HEK293 (cell line): Measurements from ENCODE around the gene FGF19.

Experiments used
- BCL11A ChIP-seq: fragments of 450-650 bp; formaldehyde crosslinking; IDR thresholded peaks from 2 replicates; pipeline ENCODE4 v1.5.1; 2016; ENCODE audit warnings: low read depth, missing biosample characterization, missing genetic modification characterization
- IKZF3 ChIP-seq: fragments of 450-650 bp; IDR thresholded peaks from 2 replicates; pipeline ENCODE4 v1.5.0; 2018; ENCODE audit warnings: missing biosample characterization, mild to moderate bottlenecking, missing genetic modification characterization, moderate library complexity
- MZF1 ChIP-seq: fragments of 450-650 bp; formaldehyde crosslinking; IDR thresholded peaks from 2 replicates; pipeline ENCODE4 v1.5.1; 2017; ENCODE audit warnings: missing biosample characterization, missing genetic modification characterization, borderline replicate concordance
- ZBTB21 ChIP-seq: fragments of 450-650 bp; formaldehyde crosslinking; IDR thresholded peaks from 2 replicates; pipeline ENCODE4 v1.5.1; 2017; ENCODE audit warnings: missing biosample characterization, missing genetic modification characterization
- ZNF140 ChIP-seq: fragments of 450-650 bp; formaldehyde crosslinking; IDR thresholded peaks from 2 replicates; pipeline ENCODE4 v1.5.1; 2016; ENCODE audit warnings: missing biosample characterization, missing genetic modification characterization
- ZNF24 ChIP-seq: fragments of 450-650 bp; formaldehyde crosslinking; IDR thresholded peaks from 2 replicates; pipeline ENCODE4 v1.5.1; 2016; ENCODE audit warnings: missing biosample characterization, missing genetic modification characterization
- ZNF274 ChIP-seq, 2 experiments: fragments of 200-500 bp in 1 of 2; fragments of 450-650 bp in 1 of 2; sonication (Bioruptor generic) in 1 of 2; formaldehyde crosslinking in 1 of 2; IDR thresholded peaks; 2 replicates each; pipeline versions ENCODE4 v1.5.1 to v1.6.1; 2014 to 2016; ENCODE audit warnings: borderline replicate concordance in 1 of 2, inconsistent platforms in 1 of 2, low read length in 1 of 2, missing biosample characterization in 1 of 2, missing genetic modification characterization in 1 of 2
- ZNF768 ChIP-seq: fragments of 450-650 bp; formaldehyde crosslinking; IDR thresholded peaks from 2 replicates; pipeline ENCODE4 v1.5.1; 2018; ENCODE audit warnings: missing biosample characterization, mild to moderate bottlenecking, missing genetic modification characterization
- ZXDB ChIP-seq: fragments of 450-650 bp; formaldehyde crosslinking; IDR thresholded peaks from 2 replicates; pipeline ENCODE4 v1.5.1; 2016; ENCODE audit warnings: missing biosample characterization, missing genetic modification characterization
- TF ChIP-seq, protein P1 (sequence below): fragments of 450-650 bp; formaldehyde crosslinking; IDR thresholded peaks from 2 replicates; pipeline ENCODE4 v1.5.1; 2016; ENCODE audit warnings: missing biosample characterization, missing genetic modification characterization
- TF ChIP-seq, protein P2 (sequence below): fragments of 450-650 bp; formaldehyde crosslinking; IDR thresholded peaks from 2 replicates; pipeline ENCODE4 v1.5.1; 2016; ENCODE audit warnings: missing biosample characterization, missing genetic modification characterization
- TF ChIP-seq, protein P3 (sequence below): fragments of 450-650 bp; formaldehyde crosslinking; IDR thresholded peaks from 2 replicates; pipeline ENCODE4 v1.5.1; 2017; ENCODE audit warnings: missing biosample characterization, missing genetic modification characterization

DNA sequence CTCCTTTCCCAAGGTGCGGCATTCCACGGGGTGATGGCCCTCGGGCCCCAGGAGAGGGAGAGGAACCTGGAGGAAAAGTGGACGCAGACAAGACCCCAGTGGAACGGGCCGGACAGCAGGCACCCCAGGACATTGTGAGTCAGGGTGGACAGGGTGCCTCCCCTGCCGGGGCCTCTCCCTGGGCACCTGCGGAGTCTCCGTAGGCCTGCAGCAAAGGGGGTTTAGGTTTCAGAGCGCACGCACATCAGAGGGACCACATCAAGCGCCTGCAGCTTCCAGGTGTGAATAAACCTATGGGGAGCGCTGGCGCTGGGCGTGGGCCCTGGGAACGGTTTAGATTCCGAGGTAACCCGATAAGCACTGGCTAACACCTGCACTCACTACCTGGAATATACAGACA, 22.7 kb upstream of the FGF19 start:
- TF ChIP-seq ZNF768 (tag by site-specific recombination) (no peak), IKZF3 (tag by site-specific recombination) (no peak), ZNF24 (no peak), ZBTB21 (no peak), ZNF274 (IDR thresholded peaks at IDR 0.05; ENCODE audit: low read length) (no peak), ZNF274 (tag by site-specific recombination; IDR thresholded peaks at IDR 0.05; ENCODE audit: borderline replicate concordance) (no peak), ZNF140 (tag by site-specific recombination) (no peak), ZXDB (tag by site-specific recombination) (no peak), BCL11A (tag by site-specific recombination) (no peak), MZF1 (no peak)
- TF ChIP-seq, protein P1, sequence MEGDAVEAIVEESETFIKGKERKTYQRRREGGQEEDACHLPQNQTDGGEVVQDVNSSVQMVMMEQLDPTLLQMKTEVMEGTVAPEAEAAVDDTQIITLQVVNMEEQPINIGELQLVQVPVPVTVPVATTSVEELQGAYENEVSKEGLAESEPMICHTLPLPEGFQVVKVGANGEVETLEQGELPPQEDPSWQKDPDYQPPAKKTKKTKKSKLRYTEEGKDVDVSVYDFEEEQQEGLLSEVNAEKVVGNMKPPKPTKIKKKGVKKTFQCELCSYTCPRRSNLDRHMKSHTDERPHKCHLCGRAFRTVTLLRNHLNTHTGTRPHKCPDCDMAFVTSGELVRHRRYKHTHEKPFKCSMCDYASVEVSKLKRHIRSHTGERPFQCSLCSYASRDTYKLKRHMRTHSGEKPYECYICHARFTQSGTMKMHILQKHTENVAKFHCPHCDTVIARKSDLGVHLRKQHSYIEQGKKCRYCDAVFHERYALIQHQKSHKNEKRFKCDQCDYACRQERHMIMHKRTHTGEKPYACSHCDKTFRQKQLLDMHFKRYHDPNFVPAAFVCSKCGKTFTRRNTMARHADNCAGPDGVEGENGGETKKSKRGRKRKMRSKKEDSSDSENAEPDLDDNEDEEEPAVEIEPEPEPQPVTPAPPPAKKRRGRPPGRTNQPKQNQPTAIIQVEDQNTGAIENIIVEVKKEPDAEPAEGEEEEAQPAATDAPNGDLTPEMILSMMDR, result no peak
- TF ChIP-seq, protein P2, sequence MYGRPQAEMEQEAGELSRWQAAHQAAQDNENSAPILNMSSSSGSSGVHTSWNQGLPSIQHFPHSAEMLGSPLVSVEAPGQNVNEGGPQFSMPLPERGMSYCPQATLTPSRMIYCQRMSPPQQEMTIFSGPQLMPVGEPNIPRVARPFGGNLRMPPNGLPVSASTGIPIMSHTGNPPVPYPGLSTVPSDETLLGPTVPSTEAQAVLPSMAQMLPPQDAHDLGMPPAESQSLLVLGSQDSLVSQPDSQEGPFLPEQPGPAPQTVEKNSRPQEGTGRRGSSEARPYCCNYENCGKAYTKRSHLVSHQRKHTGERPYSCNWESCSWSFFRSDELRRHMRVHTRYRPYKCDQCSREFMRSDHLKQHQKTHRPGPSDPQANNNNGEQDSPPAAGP (tag by site-specific recombination), result no peak
- TF ChIP-seq, protein P3, sequence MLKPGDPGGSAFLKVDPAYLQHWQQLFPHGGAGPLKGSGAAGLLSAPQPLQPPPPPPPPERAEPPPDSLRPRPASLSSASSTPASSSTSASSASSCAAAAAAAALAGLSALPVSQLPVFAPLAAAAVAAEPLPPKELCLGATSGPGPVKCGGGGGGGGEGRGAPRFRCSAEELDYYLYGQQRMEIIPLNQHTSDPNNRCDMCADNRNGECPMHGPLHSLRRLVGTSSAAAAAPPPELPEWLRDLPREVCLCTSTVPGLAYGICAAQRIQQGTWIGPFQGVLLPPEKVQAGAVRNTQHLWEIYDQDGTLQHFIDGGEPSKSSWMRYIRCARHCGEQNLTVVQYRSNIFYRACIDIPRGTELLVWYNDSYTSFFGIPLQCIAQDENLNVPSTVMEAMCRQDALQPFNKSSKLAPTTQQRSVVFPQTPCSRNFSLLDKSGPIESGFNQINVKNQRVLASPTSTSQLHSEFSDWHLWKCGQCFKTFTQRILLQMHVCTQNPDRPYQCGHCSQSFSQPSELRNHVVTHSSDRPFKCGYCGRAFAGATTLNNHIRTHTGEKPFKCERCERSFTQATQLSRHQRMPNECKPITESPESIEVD (tag by site-specific recombination), result no peak
